ENCODE results near the gene ARRDC1.

ARRDC1 gene

DNA sequence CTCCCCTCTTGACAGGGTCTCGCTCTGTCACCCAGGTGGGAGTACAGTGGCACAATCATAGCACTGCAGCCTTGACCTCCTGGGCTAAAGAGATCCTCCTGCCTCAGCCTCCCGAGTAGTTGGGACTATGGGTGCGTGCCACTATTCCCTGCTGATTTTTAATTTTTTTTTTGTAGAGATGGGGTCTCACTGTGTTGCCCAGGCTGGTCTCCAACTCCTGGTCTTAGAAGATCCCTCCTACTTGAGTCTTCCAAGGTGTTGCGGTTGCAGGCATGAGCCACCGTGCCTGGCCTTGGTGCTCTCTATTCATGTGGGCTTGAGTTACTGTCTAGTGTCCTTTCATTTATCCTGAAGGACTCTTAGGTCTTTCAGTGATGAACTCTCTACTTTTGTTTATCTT, 37.4 kb downstream of the ARRDC1 start:
- no peak for DNase-seq

DNA sequence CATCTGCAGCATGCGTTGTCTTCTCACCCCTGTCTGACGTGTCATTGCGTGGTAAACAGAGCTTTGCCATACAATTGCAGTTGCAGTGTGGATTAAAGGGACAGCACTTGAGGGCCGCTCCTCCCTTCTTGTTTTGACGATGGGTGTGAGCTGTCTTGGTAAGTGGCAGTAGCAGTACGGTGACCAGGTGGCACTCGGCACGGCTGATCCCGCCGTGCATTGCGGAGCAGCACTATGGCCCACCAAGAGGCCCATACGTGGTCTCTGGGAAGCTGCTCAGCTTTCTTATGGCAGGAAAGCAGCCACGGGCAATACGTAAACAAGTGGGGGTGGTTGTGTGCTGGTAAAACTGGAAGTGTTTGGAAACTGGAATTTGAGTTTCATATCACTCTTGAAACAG, 38.4 kb downstream of the ARRDC1 start:
- no peak for DNase-seq

DNA sequence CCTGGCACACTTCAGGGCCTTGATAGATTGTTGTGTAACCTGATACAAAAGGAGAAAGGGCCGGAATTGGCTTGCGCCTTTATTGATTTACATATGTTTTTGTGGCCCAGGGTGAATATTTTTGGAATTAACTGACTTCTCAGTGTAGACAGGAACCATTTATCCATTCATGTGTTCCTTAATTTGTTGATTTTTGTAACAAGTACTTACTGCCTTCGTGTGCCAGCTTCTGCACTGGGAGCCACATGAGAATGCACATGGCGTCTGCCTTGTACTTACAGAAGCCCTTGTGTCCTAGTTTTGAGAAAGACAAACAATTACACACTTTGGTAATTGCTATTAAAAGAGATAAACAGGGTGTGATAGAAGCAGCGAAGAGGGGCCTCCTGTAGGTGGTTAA, 39.7 kb downstream of the ARRDC1 start:
- no peak for DNase-seq

DNA sequence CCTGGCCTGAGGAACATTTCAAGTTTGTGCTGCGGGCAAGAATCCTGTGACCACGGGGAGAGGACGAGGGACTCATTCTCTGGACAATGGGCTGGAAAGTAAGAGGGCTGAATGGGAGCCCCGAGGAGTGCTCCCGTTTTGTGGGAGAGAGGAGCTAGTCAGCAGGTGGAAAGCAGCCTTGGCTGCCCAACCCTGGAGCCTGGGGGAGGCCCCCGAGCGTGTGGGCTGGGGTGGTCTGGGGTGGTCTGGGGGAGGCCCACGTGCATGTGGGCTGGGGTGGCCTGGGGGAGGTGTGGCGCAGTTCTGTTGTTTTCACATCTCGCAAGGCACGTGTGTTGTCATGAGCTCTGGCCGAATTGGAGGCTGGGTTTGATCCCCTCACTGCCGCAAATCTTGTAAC, 40.9 kb downstream of the ARRDC1 start:
- no peak for DNase-seq

DNA sequence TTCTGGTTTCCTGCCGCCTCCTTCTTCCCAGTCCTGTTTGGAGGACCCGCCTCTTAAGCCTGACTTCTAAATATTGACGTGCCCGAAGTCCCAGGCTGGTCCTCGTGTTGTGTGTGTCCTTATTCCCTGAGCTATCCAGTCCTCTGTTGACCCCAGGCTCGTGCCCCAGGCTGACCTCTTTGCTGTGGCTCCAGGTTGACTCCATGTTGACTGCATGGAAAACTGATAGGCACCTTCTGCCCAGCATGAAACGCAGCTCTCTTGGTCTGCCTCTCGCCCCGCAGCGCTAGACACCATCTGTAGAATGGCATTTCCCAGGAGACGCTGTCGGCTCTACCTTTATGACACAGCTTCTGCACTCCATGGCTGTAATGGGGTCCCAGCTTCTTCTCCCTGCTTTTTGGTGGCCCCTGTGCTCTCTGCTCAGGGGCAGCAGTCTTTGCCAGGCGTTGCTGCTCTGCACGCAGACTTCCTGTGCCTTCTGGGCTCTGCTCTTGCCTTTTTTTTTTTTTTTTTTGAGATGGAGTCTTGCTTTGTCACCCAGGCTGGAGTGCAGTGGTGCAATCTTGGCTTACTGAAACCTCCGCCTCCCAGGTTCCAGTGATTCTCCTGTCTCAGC, 41.7 kb downstream of the ARRDC1 start:
- no peak for DNase-seq

DNA sequence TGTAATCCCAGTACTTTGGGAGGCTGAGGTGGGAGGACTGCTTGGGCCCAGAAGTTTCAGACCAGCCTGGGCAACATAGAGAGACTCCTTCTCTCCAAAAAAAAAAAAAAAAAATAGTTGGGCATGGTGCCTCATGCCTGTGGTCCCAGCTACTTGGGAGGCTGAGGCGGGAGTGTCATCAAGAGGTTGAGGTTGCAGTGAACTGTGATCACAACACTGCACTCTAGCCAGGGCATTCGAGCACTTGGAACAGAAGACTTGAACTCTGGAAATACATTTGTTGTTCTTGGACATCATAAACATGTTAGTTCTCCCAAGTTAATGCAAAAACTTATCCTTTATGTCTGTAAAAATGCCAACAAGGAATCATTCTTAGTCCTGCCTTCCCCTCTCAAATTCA, 42.9 kb downstream of the ARRDC1 start:
- DNase-seq = no peak

DNA sequence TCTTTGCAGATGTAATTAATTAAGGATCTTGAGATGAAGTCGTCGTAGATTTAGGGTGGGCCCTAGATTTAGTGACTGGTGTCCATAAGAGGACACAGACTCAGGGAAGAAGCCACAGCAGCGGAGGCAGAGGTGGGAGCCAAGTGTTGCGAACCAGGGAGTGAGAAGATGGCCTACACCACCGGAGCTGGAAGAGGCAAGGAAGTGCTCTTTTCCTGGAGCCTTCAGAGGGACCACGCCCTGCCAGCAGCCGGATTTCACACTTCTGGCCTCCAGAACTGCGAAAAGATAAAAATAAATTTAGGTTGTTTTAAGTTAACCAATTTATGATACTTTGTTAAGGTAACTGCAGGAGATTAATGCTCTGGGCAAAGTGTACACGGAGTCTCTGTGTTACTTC, 44.1 kb downstream of the ARRDC1 start:
- DNase-seq = no peak

DNA sequence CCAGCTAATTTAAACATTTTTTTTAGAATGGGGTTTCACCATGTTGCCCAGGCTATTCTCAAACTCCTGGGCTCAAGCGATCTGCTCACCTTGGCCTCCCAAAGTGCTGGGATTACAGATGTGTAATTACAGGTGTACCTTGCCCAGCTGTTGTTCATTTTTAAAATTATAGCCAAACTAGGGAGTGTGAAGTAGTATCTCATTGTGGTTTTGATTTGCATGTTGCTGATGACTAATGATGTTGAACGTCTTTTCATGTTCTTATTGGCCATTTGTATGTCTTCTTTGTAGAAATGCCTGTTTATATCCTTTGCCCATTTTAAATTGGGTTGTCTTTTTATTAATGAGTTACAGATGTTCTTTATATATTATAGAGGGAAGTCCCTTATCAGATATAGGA, 44.8 kb downstream of the ARRDC1 start:
- no peak for DNase-seq

DNA sequence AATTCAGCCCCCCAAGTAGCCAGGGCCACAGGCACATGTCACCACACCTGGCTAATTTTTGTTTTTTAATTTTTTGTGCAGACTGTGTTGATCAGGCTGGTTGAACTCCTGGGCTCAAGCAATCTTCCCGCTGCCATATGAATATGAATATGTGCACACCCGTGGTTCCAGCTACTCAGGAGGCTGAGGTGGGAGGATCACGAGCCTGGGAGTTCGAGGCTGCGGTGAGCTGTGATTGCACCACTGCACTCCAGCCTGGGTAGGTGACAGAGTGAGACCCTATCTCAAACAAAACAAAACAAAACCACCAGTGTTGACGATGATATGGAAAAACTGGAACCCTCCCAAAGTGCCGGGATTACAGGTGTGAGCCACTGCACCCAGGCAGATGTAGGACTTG, 45.3 kb downstream of the ARRDC1 start:
- DNase-seq = no peak

DNA sequence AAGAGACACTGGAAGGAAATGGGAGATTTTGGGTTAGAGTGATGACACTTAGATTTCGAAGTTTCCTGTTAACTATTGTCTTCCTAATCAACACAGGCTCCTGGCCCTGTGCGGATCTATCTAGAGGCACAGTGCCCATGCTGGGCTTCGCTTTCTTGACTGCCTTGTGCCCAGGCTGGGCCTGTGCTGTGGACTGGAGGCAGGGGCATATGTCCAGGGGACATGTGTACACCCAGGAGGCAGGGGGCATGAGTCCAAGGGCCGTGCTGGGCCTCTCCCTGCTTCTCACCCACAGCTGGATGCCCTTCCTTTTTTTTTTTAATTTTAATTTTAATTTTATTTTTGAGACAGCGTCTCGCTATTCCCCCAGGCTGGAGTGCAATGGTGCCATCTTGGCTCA, 50.9 kb downstream of the ARRDC1 start:
- DNase-seq = no peak

DNA sequence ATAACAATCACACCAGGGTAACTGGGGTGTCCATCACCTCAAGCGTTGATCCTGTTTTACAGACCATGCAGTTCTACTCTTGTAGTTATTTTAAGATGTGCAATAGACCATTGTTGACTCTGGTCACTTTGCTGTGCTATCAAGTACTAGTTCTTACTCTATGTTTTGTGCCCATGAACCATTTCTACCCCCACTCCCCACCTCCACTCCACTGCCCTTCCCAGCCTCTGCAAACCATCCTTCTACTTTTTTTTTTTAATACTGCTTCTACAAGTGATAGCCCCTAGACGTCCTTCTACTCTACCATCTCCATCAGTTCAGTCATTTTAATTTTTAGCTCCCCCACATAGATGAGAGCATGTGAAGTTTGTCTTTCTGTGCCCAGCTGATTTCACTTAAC, 52.1 kb downstream of the ARRDC1 start:
- no peak for DNase-seq

DNA sequence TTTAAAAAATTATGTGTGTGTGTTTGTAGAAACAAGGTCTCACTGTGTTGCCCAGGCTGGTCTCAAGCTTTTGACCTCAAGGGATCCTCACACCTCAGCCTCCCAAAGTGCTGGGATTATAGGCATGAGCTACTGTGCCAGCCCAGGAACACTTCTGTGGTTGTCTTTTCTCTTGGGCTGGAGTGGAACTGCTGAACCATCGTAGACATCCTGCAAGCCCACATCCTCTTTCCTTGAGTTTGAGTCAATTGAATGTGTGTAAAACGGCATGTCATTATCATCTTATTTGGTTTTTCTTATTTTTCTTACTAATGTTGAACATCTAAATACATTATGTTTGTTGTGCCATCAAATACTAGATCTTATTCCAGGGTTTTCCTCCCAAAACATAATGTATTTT, 53.3 kb downstream of the ARRDC1 start:
- no peak for DNase-seq

DNA sequence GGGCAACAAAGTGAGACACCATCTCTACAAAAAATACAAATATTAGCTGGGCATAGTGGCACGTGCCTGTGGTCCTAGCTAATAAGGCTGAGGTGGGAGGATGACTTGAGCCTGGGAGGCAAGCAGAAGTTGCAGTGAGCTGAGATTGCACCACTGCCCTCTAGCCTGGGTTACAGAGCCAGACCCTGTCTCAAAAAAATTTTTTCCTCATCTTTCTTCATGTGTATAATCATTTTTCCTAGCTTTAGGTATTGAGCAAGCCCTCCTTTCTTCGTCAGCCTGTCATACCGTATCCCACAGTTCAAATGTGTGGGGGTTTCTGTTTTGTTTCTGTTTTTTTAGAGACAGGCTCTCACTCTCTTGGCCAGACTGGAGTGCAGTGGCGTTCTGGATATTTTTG, 54.7 kb downstream of the ARRDC1 start:
- no peak for DNase-seq

DNA sequence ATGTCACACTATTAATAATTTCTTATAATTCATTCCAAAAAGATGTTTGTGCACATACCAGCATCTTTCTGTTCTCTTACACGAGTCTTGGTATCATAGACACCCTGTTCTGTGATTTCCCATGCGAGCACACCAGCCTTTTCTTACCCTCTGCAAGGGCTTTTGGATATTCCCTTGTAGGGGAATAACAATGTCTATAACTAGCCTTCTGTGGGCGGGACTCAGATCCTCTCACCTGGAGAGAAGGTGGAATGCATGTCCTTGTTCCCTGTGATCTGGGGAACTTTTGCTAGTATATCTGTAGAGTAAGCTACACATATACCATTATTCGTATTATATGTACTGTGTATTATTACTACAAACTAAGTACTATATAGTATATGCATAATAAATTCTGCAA, 58.1 kb downstream of the ARRDC1 start:
- DNase-seq = no peak

DNA sequence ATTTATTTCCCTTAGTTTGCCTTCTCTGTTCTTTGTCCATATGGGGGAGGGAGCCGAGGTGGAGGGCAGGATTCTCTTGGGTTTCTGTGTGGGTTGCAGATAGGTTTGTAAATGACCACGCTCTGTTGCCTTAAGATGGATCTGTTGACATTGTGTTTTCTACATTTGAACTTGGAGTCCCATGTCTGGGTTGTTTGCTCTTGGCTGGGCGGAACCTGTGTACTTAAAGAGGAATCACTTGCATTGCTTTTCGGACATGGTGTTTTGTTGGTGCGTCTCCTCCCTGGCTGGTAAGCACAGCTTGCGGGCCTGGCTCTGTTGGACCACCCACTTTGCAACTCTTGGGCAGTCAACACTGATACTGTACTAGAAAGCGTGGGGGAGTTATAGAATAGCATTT, 59.2 kb downstream of the ARRDC1 start:
- no peak for DNase-seq
